ENCODE results near the gene PRDM16. TPM values are rescaled to one million over a fixed set of nuclear protein-coding genes. Genes with fewer than 3 reads are reported as not detected.

PRDM16 gene
- total RNA-seq, 2 experiments from 2014 or later = not detected

- H3K4me3 ChIP-seq (ENCODE audit: low read depth, low read length, poor library complexity, severe bottlenecking) = no peak overlapping the region
- TF ChIP-seq CTCF (conservative IDR thresholded peaks at IDR 0.05; ENCODE audit: low read length) (no peak), EZH2phosphoT487 (IDR thresholded peaks at IDR 0.05; ENCODE audit: borderline replicate concordance, low read depth, low read length) (no peak)
- no peaks in the 10 kb centered on the region for H4K20me1 ChIP-seq (ENCODE audit: insufficient read depth, low read length)
- intact Hi-C loops (cut with micrococcal nuclease; ENCODE audit: unreplicated experiment) = no loop called here
- BruUV-seq (replicated peaks) = no TSS peak
- DNase-seq (ENCODE audit: low spot score) = no peak
- no peaks in the 10 kb centered on the region for H3K9me2 ChIP-seq (ENCODE audit: insufficient read depth, low read length)
- H3K79me2 ChIP-seq (ENCODE audit: insufficient read depth, low read depth, low read length) = no peaks in the 10 kb centered on the region
- H3K4me1 ChIP-seq (ENCODE audit: insufficient read depth, low read length, poor library complexity, severe bottlenecking) = no peaks in the 10 kb centered on the region
- H3K27ac ChIP-seq (ENCODE audit: low read depth, low read length, poor library complexity, severe bottlenecking) = no peak overlapping the region
- H3K36me3 ChIP-seq (ENCODE audit: insufficient read depth, low read length) = no peaks in the 10 kb centered on the region
- H3K4me2 ChIP-seq (ENCODE audit: low read length) = no peak overlapping the region
- no peak overlapping the region for H2AFZ ChIP-seq (ENCODE audit: low read length)
- POLR2A ChIA-PET = no interaction called here
- CTCF ChIA-PET (ENCODE audit: unreplicated experiment) = no interaction called here
- H3K9me3 ChIP-seq (ENCODE audit: low read length) = no peaks in the 10 kb centered on the region
These were observed 221.9 kb downstream of the PRDM16 start for GRCh38 chr1:3290915-3291314.

- ChIA-PET POLR2A (no interaction called here), CTCF (ENCODE audit: unreplicated experiment) (no interaction called here)
- no peaks in the 10 kb centered on the region for H4K20me1 ChIP-seq (ENCODE audit: insufficient read depth, low read length)
- no peak overlapping the region for H3K27ac ChIP-seq (ENCODE audit: low read depth, low read length, poor library complexity, severe bottlenecking)
- no peak overlapping the region for H2AFZ ChIP-seq (ENCODE audit: low read length)
- no peak overlapping the region for H3K4me3 ChIP-seq (ENCODE audit: low read depth, low read length, poor library complexity, severe bottlenecking)
- DNase-seq (ENCODE audit: low spot score) = no peak
- no peaks in the 10 kb centered on the region for H3K4me1 ChIP-seq (ENCODE audit: insufficient read depth, low read length, poor library complexity, severe bottlenecking)
- no peak overlapping the region for H3K4me2 ChIP-seq (ENCODE audit: low read length)
- no peaks in the 10 kb centered on the region for H3K79me2 ChIP-seq (ENCODE audit: insufficient read depth, low read depth, low read length)
- intact Hi-C loops (cut with micrococcal nuclease; ENCODE audit: unreplicated experiment) = no loop called here
- no peak for TF ChIP-seq EZH2phosphoT487 (IDR thresholded peaks at IDR 0.05; ENCODE audit: borderline replicate concordance, low read depth, low read length)
- no peak for TF ChIP-seq CTCF (conservative IDR thresholded peaks at IDR 0.05; ENCODE audit: low read length)
- H3K9me2 ChIP-seq (ENCODE audit: insufficient read depth, low read length) = no peaks in the 10 kb centered on the region
- H3K9me3 ChIP-seq (ENCODE audit: low read length) = no peaks in the 10 kb centered on the region
- H3K36me3 ChIP-seq (ENCODE audit: insufficient read depth, low read length) = no peaks in the 10 kb centered on the region
- no TSS peak for BruUV-seq (replicated peaks)
These were observed 223.2 kb downstream of the PRDM16 start for GRCh38 chr1:3292051-3292722.

- no peaks in the 10 kb centered on the region for H3K79me2 ChIP-seq (ENCODE audit: insufficient read depth, low read depth, low read length)
- H3K9me3 ChIP-seq (ENCODE audit: low read length) = no peaks in the 10 kb centered on the region
- POLR2A ChIA-PET = no interaction called here
- H3K9me2 ChIP-seq (ENCODE audit: insufficient read depth, low read length) = no peaks in the 10 kb centered on the region
- H3K36me3 ChIP-seq (ENCODE audit: insufficient read depth, low read length) = no peaks in the 10 kb centered on the region
- TF ChIP-seq EZH2phosphoT487 (IDR thresholded peaks at IDR 0.05; ENCODE audit: borderline replicate concordance, low read depth, low read length) (no peak), CTCF (conservative IDR thresholded peaks at IDR 0.05; ENCODE audit: low read length) (no peak)
- intact Hi-C loops (cut with micrococcal nuclease; ENCODE audit: unreplicated experiment) = no loop called here
- H3K4me2 ChIP-seq (ENCODE audit: low read length) = no peak overlapping the region
- H4K20me1 ChIP-seq (ENCODE audit: insufficient read depth, low read length) = no peaks in the 10 kb centered on the region
- no peaks in the 10 kb centered on the region for H3K4me1 ChIP-seq (ENCODE audit: insufficient read depth, low read length, poor library complexity, severe bottlenecking)
- no peak overlapping the region for H3K27ac ChIP-seq (ENCODE audit: low read depth, low read length, poor library complexity, severe bottlenecking)
- BruUV-seq (replicated peaks) = no TSS peak
- H3K4me3 ChIP-seq (ENCODE audit: low read depth, low read length, poor library complexity, severe bottlenecking) = no peak overlapping the region
- CTCF ChIA-PET (ENCODE audit: unreplicated experiment) = no interaction called here
- no peak for DNase-seq (ENCODE audit: low spot score)
- H2AFZ ChIP-seq (ENCODE audit: low read length) = no peak overlapping the region
These were observed 224.0 kb downstream of the PRDM16 start for GRCh38 chr1:3292868-3293562.
